ENCODE data around the gene FILIP1L.

DNA sequence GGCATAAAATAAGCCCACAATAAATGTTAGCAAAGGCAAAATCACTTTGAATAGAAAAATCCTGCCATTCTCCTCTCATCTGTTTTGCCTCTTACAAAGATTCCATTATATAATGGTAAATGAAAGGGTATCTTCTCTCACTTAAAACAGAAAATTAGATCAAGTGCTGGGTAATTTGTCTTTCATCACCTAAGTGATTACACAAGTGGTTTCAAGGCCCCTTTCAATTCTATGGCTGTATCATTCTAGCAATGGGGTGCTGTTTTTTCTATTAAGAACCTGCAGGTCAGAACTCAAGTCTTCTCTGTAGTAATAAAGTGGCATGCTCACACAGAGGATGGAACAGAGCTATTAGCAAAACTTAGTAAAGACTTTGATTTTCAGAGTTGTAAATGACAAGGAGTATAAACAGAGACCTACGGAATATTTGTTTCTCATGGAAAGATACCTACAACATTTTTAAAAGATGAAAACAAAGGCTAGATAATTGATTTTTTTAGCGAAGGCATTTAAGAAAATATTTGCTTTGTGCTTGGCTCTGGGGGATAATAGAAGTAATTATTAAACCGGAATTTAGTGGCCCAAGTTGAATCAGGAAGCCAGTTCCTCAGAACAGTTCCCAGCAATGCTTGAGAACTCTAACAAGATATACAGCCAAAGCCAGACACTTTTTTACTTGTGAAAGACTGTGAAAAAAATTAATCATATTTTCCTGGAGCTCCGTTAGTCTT is 159.2 kb downstream of the FILIP1L start:
- TF ChIP-seq GLIS3 (CRISPR knock-in tag; IDR thresholded peaks at IDR 0.05) = no peak
- no peak for TF ChIP-seq ZFP30 (CRISPR knock-in tag; IDR thresholded peaks at IDR 0.05)
- TF ChIP-seq TSHZ2 (CRISPR knock-in tag; IDR thresholded peaks at IDR 0.05) = no peak
- no peak for TF ChIP-seq OSR1 (CRISPR knock-in tag; IDR thresholded peaks at IDR 0.05)
- TF ChIP-seq BACH2 (CRISPR knock-in tag; IDR thresholded peaks at IDR 0.05; ENCODE audit: borderline replicate concordance) = no peak
- no peak for TF ChIP-seq PPARA (CRISPR knock-in tag; IDR thresholded peaks at IDR 0.05; ENCODE audit: borderline replicate concordance)
- no peak for TF ChIP-seq CSRNP3 (CRISPR knock-in tag; IDR thresholded peaks at IDR 0.05)
- TF ChIP-seq ZFP3 (CRISPR knock-in tag; IDR thresholded peaks at IDR 0.05) = no peak
